HG03520 (cell line): ENCODE data around the gene TIMM10.

ENCODE experiments used
- ATAC-seq: cut with Tn5 transposase; IDR thresholded peaks from one replicate; pipeline ENCODE4 v1.9.1; 2021; ENCODE audit warnings: mild to moderate bottlenecking, moderate library complexity; ENCODE audit not compliant: unreplicated experiment

The TIMM10 gene

GRCh38 chr11:57530596-57531507, at the start of gene TIMM10:
TIMM10 (minus strand) TSS chr11:57530754; CDS start chr11:57530189, 565 bp downstream.
- ATAC-seq: peak; percentile 98

GRCh38 chr11:57574061-57574460, 43.5 kb upstream of the TIMM10 start:
- ATAC-seq: no peak

- ATAC-seq: no peak
Measured at GRCh38 chr11:57571606-57572005, 41.1 kb upstream of the TIMM10 start.

GRCh38 chr11:57568330-57568766, 37.8 kb upstream of the TIMM10 start:
- peak; percentile 7 for ATAC-seq

- peak; percentile 60 for ATAC-seq
Measured at GRCh38 chr11:57567515-57568329, 37.2 kb upstream of the TIMM10 start, which contains the start of gene UBE2L6. UBE2L6 (minus strand) TSS chr11:57567672; CDS start chr11:57567611, 61 bp downstream.

GRCh38 chr11:57566905-57567514, 36.5 kb upstream of the TIMM10 start:
- ATAC-seq: no peak

GRCh38 chr11:57566005-57566904, 35.7 kb upstream of the TIMM10 start:
- ATAC-seq: peak; percentile 63

GRCh38 chr11:57562596-57562995, 32.0 kb upstream of the TIMM10 start:
- ATAC-seq: no peak

- no peak for ATAC-seq
Measured at GRCh38 chr11:57560146-57560545, 29.6 kb upstream of the TIMM10 start.

GRCh38 chr11:57556041-57556440, 25.5 kb upstream of the TIMM10 start:
- no peak for ATAC-seq

GRCh38 chr11:57555393-57555792, 24.8 kb upstream of the TIMM10 start:
- ATAC-seq: no peak

- ATAC-seq: no peak
Measured at GRCh38 chr11:57552479-57552878, 21.9 kb upstream of the TIMM10 start.

- ATAC-seq: no peak
Measured at GRCh38 chr11:57551941-57552340, 21.4 kb upstream of the TIMM10 start.

- no peak for ATAC-seq
Measured at GRCh38 chr11:57549983-57550382, 19.4 kb upstream of the TIMM10 start.

- ATAC-seq: peak; percentile 83
Measured at GRCh38 chr11:57547854-57548377, 17.4 kb upstream of the TIMM10 start.

- no peak for ATAC-seq
Measured at GRCh38 chr11:57546869-57547475, 16.4 kb upstream of the TIMM10 start.

- ATAC-seq: no peak
Measured at GRCh38 chr11:57546451-57546850, 15.9 kb upstream of the TIMM10 start.

- no peak for ATAC-seq
Measured at GRCh38 chr11:57545883-57546282, 15.3 kb upstream of the TIMM10 start.

GRCh38 chr11:57544566-57544965, 14.0 kb upstream of the TIMM10 start:
- ATAC-seq: no peak
